Breast epithelium (tissue), 3 donors: Measurements from ENCODE around the gene RASGEF1B.

Source experiments
- POLR2AphosphoS5 ChIP-seq, 3 donors: sonication (generic); formaldehyde crosslinking; IDR thresholded peaks; one replicate each; pipeline ENCODE4 v1.6.1; 2017; ENCODE audit warnings: antibody characterized with exemption in 3 of 3
- TF ChIP-seq, protein P1 (sequence below), 3 donors: fragments of 450-650 bp; IDR thresholded peaks; one replicate each; pipeline ENCODE4 v1.5.1; 2016 to 2017; ENCODE audit warnings: antibody characterized with exemption in 3 of 3, mild to moderate bottlenecking in 3 of 3, moderate library complexity in 3 of 3

DNA sequence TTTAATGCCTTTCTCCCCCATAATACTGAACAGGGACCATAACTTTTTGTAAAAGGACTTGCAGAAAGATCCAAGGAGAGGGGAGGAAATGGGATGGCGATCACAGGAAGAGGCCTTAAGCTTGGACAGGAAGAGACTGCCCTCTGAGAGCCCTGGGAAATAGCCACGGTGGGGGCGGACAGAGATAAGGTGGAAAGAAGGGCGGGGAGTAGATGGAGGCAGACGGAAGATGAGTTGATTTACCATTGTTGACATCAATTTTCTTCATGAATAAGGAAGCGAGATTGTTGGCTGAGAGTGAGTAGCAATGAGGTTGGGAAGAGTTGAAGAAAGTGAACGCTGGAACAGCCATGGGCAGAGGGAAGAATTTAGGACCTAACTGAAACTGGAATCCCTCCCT is 63.4 kb downstream of the RASGEF1B start:
- TF ChIP-seq, protein P1, sequence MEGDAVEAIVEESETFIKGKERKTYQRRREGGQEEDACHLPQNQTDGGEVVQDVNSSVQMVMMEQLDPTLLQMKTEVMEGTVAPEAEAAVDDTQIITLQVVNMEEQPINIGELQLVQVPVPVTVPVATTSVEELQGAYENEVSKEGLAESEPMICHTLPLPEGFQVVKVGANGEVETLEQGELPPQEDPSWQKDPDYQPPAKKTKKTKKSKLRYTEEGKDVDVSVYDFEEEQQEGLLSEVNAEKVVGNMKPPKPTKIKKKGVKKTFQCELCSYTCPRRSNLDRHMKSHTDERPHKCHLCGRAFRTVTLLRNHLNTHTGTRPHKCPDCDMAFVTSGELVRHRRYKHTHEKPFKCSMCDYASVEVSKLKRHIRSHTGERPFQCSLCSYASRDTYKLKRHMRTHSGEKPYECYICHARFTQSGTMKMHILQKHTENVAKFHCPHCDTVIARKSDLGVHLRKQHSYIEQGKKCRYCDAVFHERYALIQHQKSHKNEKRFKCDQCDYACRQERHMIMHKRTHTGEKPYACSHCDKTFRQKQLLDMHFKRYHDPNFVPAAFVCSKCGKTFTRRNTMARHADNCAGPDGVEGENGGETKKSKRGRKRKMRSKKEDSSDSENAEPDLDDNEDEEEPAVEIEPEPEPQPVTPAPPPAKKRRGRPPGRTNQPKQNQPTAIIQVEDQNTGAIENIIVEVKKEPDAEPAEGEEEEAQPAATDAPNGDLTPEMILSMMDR (IDR thresholded peaks at IDR 0.05), result no peak
- no peak for TF ChIP-seq POLR2AphosphoS5 (IDR thresholded peaks at IDR 0.05)
